Suprapubic skin (tissue), 3 donors: ENCODE results near the gene STIM1.

Experiments used
- EP300 ChIP-seq: sonication (generic); formaldehyde crosslinking; IDR thresholded peaks from one replicate; pipeline ENCODE4 v1.6.1; 2017; ENCODE audit warnings: antibody characterized with exemption
- TF ChIP-seq, protein P1 (sequence below), 2 donors: fragments of 200-600 bp in 1 of 2; fragments of 450-650 bp in 1 of 2; sonication (generic) in 1 of 2; IDR thresholded peaks; one replicate each; pipeline ENCODE4 v1.5.1; 2016 to 2019; ENCODE audit warnings: antibody characterized with exemption in 2 of 2, mild to moderate bottlenecking in 1 of 2, moderate library complexity in 1 of 2

DNA sequence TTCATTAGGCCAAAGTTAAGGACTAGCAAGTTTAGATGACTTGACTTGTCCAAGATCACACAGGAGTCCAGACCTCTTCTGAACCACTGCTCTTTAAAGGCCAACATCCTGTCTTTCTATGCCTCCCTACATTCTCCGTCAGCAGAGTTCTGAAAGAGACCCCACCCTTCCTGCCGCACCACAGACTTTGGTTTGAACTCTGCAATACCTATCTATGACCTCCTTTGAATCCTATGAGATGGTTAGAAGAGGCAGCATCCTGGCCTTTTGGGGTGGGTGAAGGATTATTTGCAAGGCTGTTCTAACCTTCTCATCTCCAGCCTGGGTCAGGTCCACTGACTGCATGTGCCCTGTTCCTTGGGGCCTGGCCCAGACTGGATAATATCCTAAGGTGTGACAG lies 234.8 kb downstream of the STIM1 start:
- TF ChIP-seq, protein P1, sequence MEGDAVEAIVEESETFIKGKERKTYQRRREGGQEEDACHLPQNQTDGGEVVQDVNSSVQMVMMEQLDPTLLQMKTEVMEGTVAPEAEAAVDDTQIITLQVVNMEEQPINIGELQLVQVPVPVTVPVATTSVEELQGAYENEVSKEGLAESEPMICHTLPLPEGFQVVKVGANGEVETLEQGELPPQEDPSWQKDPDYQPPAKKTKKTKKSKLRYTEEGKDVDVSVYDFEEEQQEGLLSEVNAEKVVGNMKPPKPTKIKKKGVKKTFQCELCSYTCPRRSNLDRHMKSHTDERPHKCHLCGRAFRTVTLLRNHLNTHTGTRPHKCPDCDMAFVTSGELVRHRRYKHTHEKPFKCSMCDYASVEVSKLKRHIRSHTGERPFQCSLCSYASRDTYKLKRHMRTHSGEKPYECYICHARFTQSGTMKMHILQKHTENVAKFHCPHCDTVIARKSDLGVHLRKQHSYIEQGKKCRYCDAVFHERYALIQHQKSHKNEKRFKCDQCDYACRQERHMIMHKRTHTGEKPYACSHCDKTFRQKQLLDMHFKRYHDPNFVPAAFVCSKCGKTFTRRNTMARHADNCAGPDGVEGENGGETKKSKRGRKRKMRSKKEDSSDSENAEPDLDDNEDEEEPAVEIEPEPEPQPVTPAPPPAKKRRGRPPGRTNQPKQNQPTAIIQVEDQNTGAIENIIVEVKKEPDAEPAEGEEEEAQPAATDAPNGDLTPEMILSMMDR (IDR thresholded peaks at IDR 0.05), result no peak
- no peak for TF ChIP-seq EP300
